Effector CD8-positive, alpha-beta T cell (primary cell): Measurements from ENCODE around the gene PAX1.

Experiments used
- DNase-seq: peaks from one replicate; lab custom pipeline; 2025; lab: John Stamatoyannopoulos, UW
- total RNA-seq, 4 experiments: gene quantifications; one replicate each; lab custom pipeline; 2026; lab: John Stamatoyannopoulos, UW

PAX1 gene
- total RNA-seq = 0 to 0.27 (median 0) reads per million in 4 experiments

GRCh38 chr20:21705575-21706260, at the start of gene PAX1:
Gene PAX1, plus strand, starts transcription at chr20:21705664. Its CDS starts 49 bp downstream, at chr20:21705713.
- DNase-seq = no peak

GRCh38 chr20:21656308-21657067, 49.0 kb upstream of the PAX1 start:
- DNase-seq = no peak

DNA sequence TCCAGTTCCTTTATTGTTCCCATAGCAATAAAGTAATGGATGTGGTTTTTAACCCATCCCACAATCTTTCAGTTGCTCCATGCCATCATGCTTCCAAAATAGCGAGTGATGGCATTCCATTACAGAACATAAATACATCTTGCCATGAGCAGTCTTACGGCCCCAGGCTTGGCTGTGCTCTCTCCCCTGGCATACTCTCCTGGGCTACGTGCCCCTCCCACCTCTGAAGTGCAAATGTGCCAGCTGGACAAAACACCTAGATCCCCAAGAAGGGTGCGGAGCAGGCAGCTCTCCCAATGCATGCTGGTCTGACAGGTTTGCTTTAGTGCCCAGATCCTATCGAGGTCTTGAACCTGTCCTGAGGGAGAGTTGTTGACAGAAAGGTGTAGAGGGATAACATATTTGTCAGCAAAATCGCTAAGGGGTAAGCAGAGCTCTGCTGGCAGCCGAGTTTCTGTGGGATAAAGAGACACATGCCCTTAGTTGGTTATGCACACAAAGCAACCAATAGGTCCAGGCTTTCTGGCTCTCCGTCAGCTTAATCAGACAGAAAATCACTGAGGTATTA, 43.9 kb upstream of the PAX1 start:
- DNase-seq = no peak

DNA sequence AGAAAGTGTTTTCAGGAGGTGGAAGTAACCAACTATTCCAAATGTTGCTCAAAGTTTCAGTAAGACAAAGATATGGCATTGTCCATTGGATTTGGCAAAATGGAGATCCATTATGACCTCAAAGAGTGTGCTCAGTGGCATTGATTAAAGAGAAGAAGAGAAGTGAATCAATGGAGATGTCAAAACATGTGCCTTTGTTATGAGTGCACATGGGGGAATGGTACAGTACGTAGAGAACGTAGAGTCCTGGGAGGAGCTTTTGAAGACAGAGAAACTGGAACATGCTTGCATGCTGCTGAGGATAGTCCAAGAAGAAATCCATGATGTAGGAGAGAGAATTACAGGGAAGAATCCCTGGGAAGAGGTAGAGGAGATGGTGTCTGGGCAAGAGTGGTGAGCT, 42.0 kb upstream of the PAX1 start:
- no peak for DNase-seq

DNA sequence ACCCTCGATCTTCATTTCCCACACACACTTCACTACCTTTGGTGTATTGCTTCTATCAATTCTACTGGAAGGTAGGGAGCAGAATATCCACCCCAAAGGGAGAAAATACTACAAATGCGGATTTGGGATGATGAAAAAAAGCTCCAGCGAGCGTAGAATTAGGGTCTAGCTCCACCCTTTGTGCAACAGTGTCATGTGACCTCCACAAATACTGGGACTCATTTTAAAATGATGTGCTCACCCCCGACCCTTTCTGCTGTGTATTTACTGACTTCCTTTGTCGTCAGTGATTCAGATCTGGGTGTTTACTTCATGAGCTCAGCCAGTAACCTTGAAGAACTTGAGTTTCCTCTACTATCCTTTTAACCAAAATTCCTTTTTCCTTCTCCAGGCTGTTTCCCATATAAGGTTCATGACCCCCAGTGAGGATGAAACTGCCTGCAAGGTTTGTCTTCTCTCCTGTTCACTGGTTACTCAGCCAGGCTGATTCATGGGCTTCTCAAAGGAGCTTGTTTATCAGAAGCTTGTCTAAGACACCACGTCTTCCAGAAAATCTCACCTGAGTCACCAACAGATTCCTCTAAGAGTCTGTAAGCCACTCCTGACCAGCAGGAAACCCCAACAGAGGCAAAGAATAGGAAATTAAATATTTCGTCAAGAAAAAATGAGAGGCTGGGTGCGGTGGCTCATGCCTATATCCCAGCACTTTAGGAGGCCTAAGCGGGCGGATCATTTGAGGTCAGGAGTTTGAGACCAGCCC, 39.6 kb upstream of the PAX1 start:
- no peak for DNase-seq

DNA sequence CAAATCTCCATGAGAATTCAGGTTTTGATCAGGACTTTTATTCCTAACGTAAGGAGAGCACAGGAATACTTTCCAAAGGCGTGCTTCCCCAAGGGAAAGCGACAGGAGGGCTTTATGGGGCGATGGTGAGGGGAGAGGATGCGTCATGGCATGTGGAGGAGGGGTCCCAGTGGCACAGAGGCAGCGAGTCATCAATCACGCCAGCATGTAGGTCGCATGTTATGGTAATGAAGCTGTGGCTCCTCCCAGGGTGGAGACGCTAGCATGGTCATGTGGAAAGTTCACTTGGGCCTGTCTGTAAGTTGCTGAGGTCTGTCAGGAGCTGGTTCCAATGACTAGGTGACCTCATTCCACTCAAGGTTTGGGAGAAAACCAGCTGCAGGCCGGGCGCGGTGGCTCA, 35.3 kb upstream of the PAX1 start:
- DNase-seq = no peak

GRCh38 chr20:21670981-21671380, 34.5 kb upstream of the PAX1 start:
- no peak for DNase-seq

DNA sequence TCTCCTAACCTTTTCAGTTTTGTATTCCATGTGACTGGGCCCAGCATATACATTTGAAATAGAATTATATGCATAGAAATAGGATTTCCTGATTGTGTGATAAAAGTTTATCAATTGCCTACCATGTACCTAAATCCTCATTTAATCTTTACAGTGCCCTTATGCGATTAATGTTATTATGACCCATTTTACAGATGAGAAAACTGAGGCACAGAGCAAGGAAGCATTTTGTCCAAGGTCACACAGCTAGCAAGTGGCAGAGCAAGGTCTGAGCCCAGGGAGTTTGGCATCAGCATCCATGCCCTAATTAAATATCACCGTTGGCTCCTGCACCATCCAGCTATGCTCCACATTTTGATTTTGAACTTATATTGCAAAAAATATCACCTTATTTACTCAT, 28.2 kb upstream of the PAX1 start:
- DNase-seq = no peak

DNA sequence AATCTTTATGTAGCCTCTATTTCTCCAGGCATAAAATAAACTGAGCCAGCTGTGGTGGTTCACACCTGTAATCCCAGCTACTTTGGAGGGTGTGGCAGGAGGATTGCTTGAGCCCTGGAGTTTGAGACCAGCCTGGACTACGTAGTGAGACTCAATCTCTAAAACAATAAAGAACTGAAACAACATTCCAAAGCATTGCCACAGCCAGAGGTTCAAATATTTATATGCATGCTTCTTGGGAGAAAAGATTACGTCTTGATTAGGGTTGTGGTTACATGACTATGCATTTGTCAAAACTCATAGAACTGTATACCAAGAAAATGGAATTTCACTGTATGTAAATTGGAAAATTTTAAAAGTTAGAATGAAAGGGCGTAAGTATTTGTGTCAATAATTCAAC, 27.7 kb upstream of the PAX1 start:
- no peak for DNase-seq

DNA sequence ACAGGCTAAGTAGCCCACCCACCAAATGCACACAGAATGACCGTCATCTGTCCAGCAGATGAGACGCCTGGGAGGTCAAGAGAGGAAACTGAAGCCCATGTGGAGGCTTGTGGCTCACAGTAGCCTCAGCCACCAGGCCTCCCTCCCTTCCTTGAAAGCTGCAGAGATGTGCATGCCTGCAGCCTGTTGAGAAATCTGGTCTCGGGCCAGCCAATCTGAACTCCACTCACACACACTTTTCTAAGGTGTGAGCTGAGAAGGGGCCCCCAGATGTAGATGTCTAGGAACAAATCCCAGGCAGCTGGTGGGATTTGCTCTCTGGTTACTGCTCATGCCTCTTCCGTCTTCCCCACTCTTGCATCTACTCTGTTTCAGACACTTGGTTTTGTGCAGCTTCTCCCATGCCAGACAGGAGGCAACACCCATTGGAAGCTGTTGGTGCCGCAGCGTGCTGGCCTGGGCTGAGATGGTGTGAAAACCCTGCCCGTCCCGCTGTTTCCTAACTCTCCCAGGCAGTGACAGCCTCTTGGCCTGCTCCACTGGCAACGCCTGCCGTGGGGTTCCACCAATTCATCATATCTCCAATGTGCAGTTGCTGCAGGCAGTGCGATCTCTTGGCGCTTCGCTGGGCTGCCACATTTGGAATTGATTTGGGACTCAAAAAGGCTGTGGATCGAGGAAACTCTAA, 24.1 kb upstream of the PAX1 start:
- DNase-seq = no peak

GRCh38 chr20:21681922-21682318, 23.5 kb upstream of the PAX1 start:
- no peak for DNase-seq

DNA sequence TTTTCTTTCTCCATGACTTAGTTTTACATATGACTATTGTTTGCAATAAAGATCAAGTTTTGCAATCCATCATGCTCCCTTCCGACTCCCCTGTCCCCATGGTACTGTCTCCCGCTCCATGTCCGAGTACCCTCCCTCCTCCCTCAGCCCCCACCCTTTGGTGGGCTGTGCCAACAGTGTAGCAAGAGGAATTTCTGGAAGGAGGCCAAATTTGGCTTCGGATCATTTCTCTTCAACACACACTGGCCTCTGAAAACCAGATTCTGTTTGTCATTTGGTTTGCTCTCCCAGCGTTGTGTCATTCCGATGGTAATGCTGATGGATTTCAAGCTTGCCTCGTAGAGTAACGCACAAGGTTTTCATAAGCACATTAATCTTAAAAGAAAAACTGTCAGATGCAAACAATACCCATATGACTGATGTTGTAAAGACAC, 22.9 kb upstream of the PAX1 start:
- no peak for DNase-seq

DNA sequence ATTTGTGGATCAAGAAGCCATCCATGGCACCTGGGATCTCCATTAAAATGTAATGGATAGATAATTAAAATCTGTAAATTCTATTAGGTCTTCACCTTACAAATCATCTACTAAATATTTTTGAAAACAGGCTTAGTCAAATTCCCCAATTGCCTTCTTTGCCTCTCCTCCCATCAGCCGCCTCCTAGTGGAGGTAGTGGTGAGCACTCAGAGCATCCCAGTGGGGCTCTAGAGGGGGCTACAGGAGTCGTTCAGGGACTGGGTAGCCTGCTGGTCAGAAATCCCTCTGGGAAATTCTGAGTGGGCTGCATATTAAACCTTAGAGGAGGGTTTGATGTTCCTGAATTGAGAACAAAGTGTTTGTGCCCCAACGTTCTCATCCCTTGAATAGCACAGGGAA, 20.8 kb upstream of the PAX1 start:
- DNase-seq = no peak

- no peak for DNase-seq
Measured at GRCh38 chr20:21685981-21686380, 19.5 kb upstream of the PAX1 start.

DNA sequence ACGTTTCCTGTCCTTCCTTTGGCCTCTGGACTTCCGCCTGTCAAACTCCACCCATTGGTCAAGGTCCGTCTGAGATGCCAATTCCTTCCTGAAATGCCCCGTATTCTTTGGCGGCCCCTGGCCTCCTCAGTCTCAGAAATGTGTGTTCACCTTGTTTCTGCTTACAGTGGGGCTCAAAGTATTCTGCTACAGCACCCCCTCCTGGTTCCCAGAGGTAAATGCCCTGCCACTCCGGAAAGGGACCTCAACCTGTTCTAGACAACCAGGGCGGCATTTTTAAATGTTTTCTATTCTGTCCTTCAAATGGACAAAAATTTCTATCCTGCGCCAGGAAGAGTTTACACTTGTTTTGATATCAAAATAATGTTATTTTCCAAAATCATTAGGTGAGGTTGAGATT, 12.1 kb upstream of the PAX1 start:
- no peak for DNase-seq

- no peak for DNase-seq
Measured at GRCh38 chr20:21698494-21699215, 6.8 kb upstream of the PAX1 start.

GRCh38 chr20:21699216-21699508, 6.3 kb upstream of the PAX1 start:
- DNase-seq = no peak

DNA sequence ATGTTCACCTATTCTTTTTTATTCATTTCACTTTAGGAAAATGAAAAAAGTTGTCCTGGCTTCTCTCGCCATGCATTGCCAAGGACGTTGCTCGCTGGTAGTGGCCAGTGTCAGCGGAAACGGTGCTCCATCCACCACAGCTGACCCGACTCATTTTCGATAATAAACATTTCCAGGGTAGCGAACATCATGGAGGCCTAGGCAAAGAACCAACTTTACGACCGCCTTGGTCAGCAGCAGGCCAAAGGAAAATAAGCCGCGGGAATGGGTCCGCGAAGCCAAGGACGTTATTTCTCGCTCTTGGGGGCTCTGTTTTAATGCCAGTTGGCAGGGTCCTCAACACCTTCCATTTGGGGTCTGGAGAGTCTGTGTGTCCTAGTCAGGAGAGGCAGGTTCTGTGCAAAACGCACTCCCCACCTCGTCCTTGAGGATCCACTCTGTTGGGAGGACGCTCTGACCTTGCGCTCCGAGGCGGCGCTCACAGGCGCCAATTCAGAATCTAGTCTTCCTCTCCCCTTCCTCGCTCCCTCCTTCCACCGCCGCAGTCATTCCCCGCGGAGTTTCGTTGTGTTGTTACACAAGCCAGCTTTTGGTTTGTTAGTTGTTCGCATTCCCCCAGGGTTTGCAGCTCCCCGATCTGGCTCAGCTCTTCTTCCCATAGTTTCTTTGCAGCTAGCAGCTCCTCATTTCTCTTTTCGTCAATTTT, 4.1 kb upstream of the PAX1 start:
- no peak for DNase-seq

GRCh38 chr20:21702016-21702415, 3.4 kb upstream of the PAX1 start:
- DNase-seq = no peak

DNA sequence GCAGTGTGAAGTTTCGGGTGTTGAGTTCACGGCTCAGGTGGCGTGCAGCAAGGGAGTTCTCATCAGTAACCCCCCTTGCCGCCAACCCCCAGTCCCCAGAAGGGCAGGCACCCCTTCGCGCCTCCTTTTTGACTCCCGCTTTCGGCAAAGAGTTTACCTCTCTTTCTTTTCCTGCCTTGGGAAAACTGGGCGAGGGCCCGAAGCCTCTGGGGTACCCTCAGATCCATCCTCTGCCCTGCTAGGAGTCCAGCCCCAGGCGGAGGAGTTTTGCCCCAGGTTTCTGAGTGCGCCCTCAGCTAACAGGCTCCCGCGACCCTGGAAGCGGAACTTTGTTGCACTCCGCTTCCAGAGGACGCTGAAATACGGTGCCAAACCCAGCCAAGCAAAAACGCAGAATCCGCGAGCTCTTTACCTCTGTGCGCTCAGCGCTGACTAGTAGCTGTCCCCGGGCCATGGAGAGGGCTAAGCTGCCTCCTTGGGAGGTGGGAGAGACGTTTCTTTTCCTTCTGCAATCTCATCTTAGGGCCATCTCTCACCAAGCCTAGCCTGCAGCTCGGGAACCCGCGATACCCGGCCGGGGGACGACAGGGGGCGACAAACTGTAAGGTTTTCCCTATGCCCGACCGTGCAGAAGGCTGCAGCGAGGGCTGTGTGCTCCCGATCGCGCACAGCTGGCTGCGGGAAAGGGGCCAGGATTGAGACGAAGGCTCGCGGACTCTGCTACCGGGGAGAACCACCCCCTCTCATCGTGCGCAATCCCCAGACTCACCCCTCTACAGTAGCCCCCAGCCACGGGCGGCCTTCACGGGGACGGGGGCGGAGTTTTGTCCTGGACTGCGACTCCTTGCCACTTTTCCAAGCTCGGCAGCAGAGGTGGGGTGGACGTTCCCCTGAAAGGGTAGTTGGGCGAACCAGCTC, 2.7 kb upstream of the PAX1 start:
- no peak for DNase-seq
